ENCODE measurements around the gene CSGALNACT2. TPM values are rescaled to one million over a fixed set of nuclear protein-coding genes. Genes with fewer than 3 reads are reported as not detected.

Gene CSGALNACT2
- total and polyA plus RNA-seq, 10 of the 15 experiments (the other 5 are each of a cell fraction or from before 2014, with no cell fraction given) = 2.5 to 12.6 (median 8.7) TPM

GRCh38 chr10:43122096-43122495, 16.1 kb upstream of the CSGALNACT2 start:
- H3K27ac ChIP-seq (ENCODE audit: control insufficient read depth, insufficient read depth) = no peak overlapping the region
- H3K27me3 ChIP-seq (replicated peaks in 1 of 2; ENCODE audit: control insufficient read depth in 2 of 2, insufficient read depth in 2 of 2, low read length in 1 of 2) = no peaks in the 10 kb centered on the region
- 46% methylated on average over 4 of the region's 4 CpGs for WGBS (ENCODE audit: insufficient coverage, insufficient replicate concordance, low lambda C conversion rate, missing lambda C conversion rate)
- in situ Hi-C loops (cut with MboI) = loop anchor here (25.0 kb wide), 2 partner anchors 110 to 935 kb away; no protein-coding TSS in a partner anchor
- no peak overlapping the region; the same call in 1 of the 2 replicates for H2AFZ ChIP-seq (ENCODE audit: control insufficient read depth, low read depth, low read length)
- no peaks in the 10 kb centered on the region for H4K20me1 ChIP-seq (ENCODE audit: control insufficient read depth, insufficient read depth)
- no TSS peak for BruUV-seq (replicated peaks)
- ChIA-PET POLR2A (interaction anchor here (1.2 kb wide), 1 partner anchor 30 kb away, joined by 3 read pairs; no protein-coding TSS in a partner anchor), SMC1A (ENCODE audit: uncharacterized antibody, unreplicated experiment) (interaction anchor here (0.7 to 1.4 kb wide), 4 partner anchors 9 to 18 kb away, joined by 3 read pairs; no protein-coding TSS in a partner anchor), CTCF (interaction anchor here (1.0 kb wide), 1 partner anchor 80 kb away, joined by 4 read pairs; no protein-coding TSS in a partner anchor), RAD21 (ENCODE audit: unreplicated experiment) (interaction anchor here (2.5 kb wide), 1 partner anchor 20 kb away, joined by 6 read pairs; no protein-coding TSS in a partner anchor)
- no peaks in the 10 kb centered on the region for H3K79me2 ChIP-seq (ENCODE audit: control insufficient read depth, insufficient read depth, low read length)
- H3K4me2 ChIP-seq (ENCODE audit: control insufficient read depth, insufficient read depth) = no peak overlapping the region
- no peak overlapping the region for H3K9ac ChIP-seq (ENCODE audit: control insufficient read depth, insufficient read depth, low read length)
- FAIRE-seq (no peak), DNase-seq (ENCODE audit: low read depth, low spot score) (no peak), ATAC-seq (no peak)
- TF ChIP-seq JUND (IDR thresholded peaks at IDR 0.05; ENCODE audit: low read depth, low read length) = no peak
- TF ChIP-seq PAX8 (IDR thresholded peaks at IDR 0.05) = no peak
- no peak for TF ChIP-seq CHD4 (IDR thresholded peaks at IDR 0.05)
- no peak for TF ChIP-seq CBX3 (IDR thresholded peaks at IDR 0.05; ENCODE audit: borderline replicate concordance, low read depth)
- TF ChIP-seq RAD51 (IDR thresholded peaks at IDR 0.05) = no peak
- TF ChIP-seq ZZZ3 (IDR thresholded peaks at IDR 0.05; ENCODE audit: control insufficient read depth, insufficient read length, low read depth) = no peak
- no peak for TF ChIP-seq ATF7 (IDR thresholded peaks at IDR 0.05; ENCODE audit: low read depth)
- no peak for TF ChIP-seq BRCA1 (IDR thresholded peaks at IDR 0.05; ENCODE audit: low read depth, low read length)
- no peak for TF ChIP-seq SP1 (IDR thresholded peaks at IDR 0.05; ENCODE audit: low read depth, low read length)
- no peak for TF ChIP-seq BACH1 (IDR thresholded peaks at IDR 0.05; ENCODE audit: borderline replicate concordance)
- TF ChIP-seq ATF3 (IDR thresholded peaks at IDR 0.05; ENCODE audit: borderline replicate concordance, extremely low read depth, low read depth, low read length) = no peak
- intact Hi-C loops (cut with micrococcal nuclease; ENCODE audit: unreplicated experiment) = no loop called here
- peaks cover 23% of the 10 kb centered on the region for H3K4me1 ChIP-seq (ENCODE audit: control insufficient read depth, insufficient read depth, low read length)
- H3K4me3 ChIP-seq = no peak overlapping the region
- no peaks in the 10 kb centered on the region for H3K9me3 ChIP-seq (replicated peaks; ENCODE audit: control insufficient read depth, insufficient read depth, low read length)
- H3K36me3 ChIP-seq (ENCODE audit: control insufficient read depth in 2 of 2, insufficient read depth in 2 of 2, low read length in 1 of 2) = no peaks in the 10 kb centered on the region
